IMR-90 (cell line): ENCODE data around the gene ODAD3. TPM values are rescaled to one million over a fixed set of nuclear protein-coding genes. Genes with fewer than 3 reads are reported as not detected.

Experiments used
- ATAC-seq: fragments of 200-7000 bp; cut with Tn5 transposase; 2 replicates; pipeline ENCODE4 v1.9.1; 2020; ENCODE audit warnings: low read depth, mild to moderate bottlenecking, moderate library complexity
- BruUV-seq: library from RNA; stranded (reverse); fragments of 400-500 nt; replicated peaks from 2 replicates; lab custom pipeline; 2021; lab: Mats Ljungman, UMichigan
- CTCF ChIA-PET: fragments of 300-600 bp; formaldehyde crosslinking; extraction: SDS; loops from one replicate; lab custom pipeline; 2021; ENCODE audit warnings: antibody characterized with exemption; lab: Yijun Ruan, JAX
- POLR2A ChIA-PET: fragments of 300-600 bp; sonication (Branson Sonifier 250); formaldehyde crosslinking; loops from one replicate; lab custom pipeline; 2022; ENCODE audit warnings: antibody characterized with exemption; ENCODE audit not compliant: unreplicated experiment; lab: Charles Lee
- DNase-seq: peaks from one replicate; pipeline ENCODE4 v3.0.0; 2013
- H2AFZ ChIP-seq: replicated peaks from 2 replicates; pipeline ENCODE3; 2013; ENCODE audit warnings: low read length, mild to moderate bottlenecking; ENCODE audit not compliant: poor library complexity
- H2AK5ac ChIP-seq: 2 replicates; pipeline ENCODE4 v1.6.1; 2013; ENCODE audit warnings: low read depth, low read length, inconsistent platforms
- H2AK9ac ChIP-seq: replicated peaks from 2 replicates; pipeline ENCODE3; 2013; ENCODE audit warnings: mild to moderate bottlenecking, low read depth, low read length, moderate library complexity; ENCODE audit not compliant: poor library complexity
- H2BK120ac ChIP-seq: 2 replicates; pipeline ENCODE4 v1.6.1; 2013; ENCODE audit warnings: low read depth, low read length, inconsistent platforms
- H2BK15ac ChIP-seq: 3 replicates; pipeline ENCODE4 v1.6.1; 2013; ENCODE audit warnings: low read depth, low read length, inconsistent platforms
- H2BK20ac ChIP-seq: 2 replicates; pipeline ENCODE4 v1.6.1; 2013; ENCODE audit warnings: low read depth, mild to moderate bottlenecking, inconsistent platforms, low read length, moderate library complexity
- H2BK5ac ChIP-seq: 2 replicates; pipeline ENCODE4 v1.6.1; 2013; ENCODE audit warnings: mild to moderate bottlenecking, low read depth, low read length, inconsistent platforms; ENCODE audit not compliant: poor library complexity, severe bottlenecking
- H3K14ac ChIP-seq: replicated peaks from 2 replicates; pipeline ENCODE4 v1.6.1; 2013; ENCODE audit warnings: low read depth, low read length, inconsistent platforms
- H3K18ac ChIP-seq: 2 replicates; pipeline ENCODE4 v1.6.1; 2013; ENCODE audit warnings: low read depth, low read length, control low read depth
- H3K23ac ChIP-seq: 2 replicates; pipeline ENCODE4 v1.6.1; 2013; ENCODE audit warnings: low read depth, low read length, inconsistent platforms
- H3K27ac ChIP-seq: 2 replicates; pipeline ENCODE4 v1.5.1; 2013; ENCODE audit warnings: mild to moderate bottlenecking, control low read depth, low read length; ENCODE audit not compliant: insufficient read depth
- H3K27me3 ChIP-seq: 2 replicates; pipeline ENCODE4 v1.6.1; 2013; ENCODE audit warnings: low read length; ENCODE audit not compliant: control insufficient read depth, insufficient read depth
- H3K36me3 ChIP-seq: 2 replicates; pipeline ENCODE4 v1.6.1; 2013; ENCODE audit warnings: low read length, mixed read lengths; ENCODE audit not compliant: control insufficient read depth, insufficient read depth
- H3K4ac ChIP-seq: 2 replicates; pipeline ENCODE4 v1.6.1; 2013; ENCODE audit warnings: low read depth, low read length, inconsistent platforms
- H3K4me1 ChIP-seq: 2 replicates; pipeline ENCODE4 v1.6.1; 2013; ENCODE audit warnings: low read length, mixed read lengths; ENCODE audit not compliant: control insufficient read depth, insufficient read depth
- H3K4me2 ChIP-seq: 2 replicates; pipeline ENCODE4 v1.6.1; 2013; ENCODE audit warnings: low read depth, mild to moderate bottlenecking, control low read depth, low read length, moderate library complexity
- H3K4me3 ChIP-seq: 2 replicates; pipeline ENCODE4 v1.5.1; 2013; ENCODE audit warnings: low read depth, mild to moderate bottlenecking, control low read depth, low read length, moderate library complexity; ENCODE audit not compliant: insufficient read depth
- H3K56ac ChIP-seq: 2 replicates; pipeline ENCODE4 v1.6.1; 2013; ENCODE audit warnings: low read length, inconsistent platforms; ENCODE audit not compliant: insufficient read depth; ENCODE audit errors: extremely low read depth
- H3K79me1 ChIP-seq, 2 experiments: 2 replicates each; pipeline ENCODE4 v1.6.1; 2013; ENCODE audit warnings: low read length in 2 of 2, inconsistent platforms in 1 of 2, low read depth in 1 of 2
- H3K9ac ChIP-seq: 2 replicates; pipeline ENCODE4 v1.6.1; 2013; ENCODE audit warnings: low read depth, low read length, control low read depth
- H3K9me1 ChIP-seq: 2 replicates; pipeline ENCODE4 v1.6.1; 2013; ENCODE audit warnings: low read length, inconsistent platforms; ENCODE audit not compliant: insufficient read depth
- H3K9me3 ChIP-seq: 2 replicates; pipeline ENCODE4 v1.6.1; 2013; ENCODE audit warnings: low read length; ENCODE audit not compliant: control insufficient read depth, insufficient read depth
- H4K20me1 ChIP-seq: 2 replicates; pipeline ENCODE4 v1.6.1; 2013; ENCODE audit warnings: low read length, inconsistent platforms; ENCODE audit not compliant: insufficient read depth
- H4K5ac ChIP-seq: 2 replicates; pipeline ENCODE4 v1.6.1; 2013; ENCODE audit warnings: mild to moderate bottlenecking, low read depth, low read length, control low read depth
- H4K8ac ChIP-seq, 2 experiments: 2 replicates each; pipeline ENCODE4 v1.6.1; 2013; ENCODE audit warnings: low read depth in 2 of 2, low read length in 2 of 2, control low read depth in 1 of 2, inconsistent platforms in 1 of 2
- H4K91ac ChIP-seq: 2 replicates; pipeline ENCODE4 v1.6.1; 2013; ENCODE audit warnings: low read depth, low read length, inconsistent platforms; ENCODE audit not compliant: insufficient read depth
- BHLHE40 ChIP-seq: fragments of 150-350 bp; IDR thresholded peaks from 2 replicates; pipeline ENCODE4 v1.6.1; 2016; ENCODE audit warnings: mild to moderate bottlenecking, low read depth, low read length
- CEBPB ChIP-seq: IDR thresholded peaks from 2 replicates; pipeline ENCODE4 v1.6.1; 2012; ENCODE audit warnings: low read depth, low read length, improper control_type of control experiment
- ELK1 ChIP-seq: fragments of 150-350 bp; IDR thresholded peaks from 2 replicates; pipeline ENCODE4 v1.6.1; 2016; ENCODE audit warnings: low read depth, mild to moderate bottlenecking, low read length, moderate library complexity, borderline replicate concordance
- FOS ChIP-seq: fragments of 150-350 bp; IDR thresholded peaks from 2 replicates; pipeline ENCODE4 v1.6.1; 2016; ENCODE audit warnings: low read depth, low read length
- MXI1 ChIP-seq: IDR thresholded peaks from 2 replicates; pipeline ENCODE4 v1.6.1; 2012; ENCODE audit warnings: low read depth, mild to moderate bottlenecking, low read length, moderate library complexity, borderline replicate concordance
- NFE2L2 ChIP-seq: fragments of 150-350 bp; IDR thresholded peaks from 2 replicates; pipeline ENCODE4 v1.6.1; 2016; ENCODE audit warnings: low read depth, mild to moderate bottlenecking, low read length
- POLR2A ChIP-seq: IDR thresholded peaks from 2 replicates; pipeline ENCODE4 v1.6.1; 2012; ENCODE audit warnings: mild to moderate bottlenecking, low read depth, low read length
- RAD21 ChIP-seq: IDR thresholded peaks from 2 replicates; pipeline ENCODE4 v1.6.1; 2012; ENCODE audit warnings: low read length, improper control_type of control experiment
- RCOR1 ChIP-seq: IDR thresholded peaks from 2 replicates; pipeline ENCODE4 v1.6.1; 2012; ENCODE audit warnings: mild to moderate bottlenecking, low read length, improper control_type of control experiment; ENCODE audit not compliant: insufficient replicate concordance
- RFX5 ChIP-seq: IDR thresholded peaks from 2 replicates; pipeline ENCODE4 v1.8.0; 2012; ENCODE audit warnings: low read depth, mild to moderate bottlenecking, low read length, moderate library complexity
- SMC3 ChIP-seq: fragments of 150-350 bp; IDR thresholded peaks from 2 replicates; pipeline ENCODE4 v1.6.1; 2016; ENCODE audit warnings: low read depth, mild to moderate bottlenecking, antibody characterized with exemption, low read length, moderate library complexity
- USF2 ChIP-seq: fragments of 150-350 bp; IDR thresholded peaks from 2 replicates; pipeline ENCODE4 v1.6.1; 2017; ENCODE audit warnings: mild to moderate bottlenecking, antibody characterized with exemption, low read length, low read depth
- WGBS, 2 experiments: methylation state at CpG; one replicate each; pipeline versions ENCODE4 v1.1.5 to v1.1.7; 2013; ENCODE audit warnings: missing lambda C conversion rate in 2 of 2; ENCODE audit not compliant: insufficient read length in 1 of 2; ENCODE audit errors: extremely low coverage in 2 of 2; 5-methylcytosine and 5-hydroxymethylcytosine counted together
- dilution Hi-C: fragments of 300-500 bp; cut with HindIII; formaldehyde crosslinking; loops from one replicate; pipeline ENCODE4 v1.14.3; 2018; ENCODE audit warnings: low sequenced_read_pairs; ENCODE audit not compliant: unreplicated experiment
- in situ Hi-C: fragments of 300-500 bp; cut with MboI; formaldehyde crosslinking; loops from 3 replicates; pipeline ENCODE4 v1.14.3; 2019; ENCODE audit warnings: low sequenced_read_pairs, inconsistent platforms, mixed read lengths
- intact Hi-C: fragments of 100-400 bp; cut with micrococcal nuclease; formaldehyde crosslinking; loops from 2 replicates; pipeline ENCODE4 v1.10.0; 2022
- polyA plus RNA-seq, 3 experiments: library from polyadenylated mRNA; depleted of rRNA; stranded (reverse); fragments of >200 nt; gene quantifications; 2 replicates each; pipeline ENCODE4 v1.2.3, GENCODE V29; 2012; ENCODE audit warnings: low replicate concordance in 1 of 3
- total RNA-seq: library from RNA; depleted of rRNA; stranded (reverse); fragments of >200 nt; gene quantifications from 2 replicates; pipeline ENCODE4 v1.2.3, GENCODE V29; 2012
- TF ChIP-seq, protein P1 (sequence below): conservative IDR thresholded peaks from 2 replicates; pipeline ENCODE4 v1.5.1; 2012; ENCODE audit warnings: mild to moderate bottlenecking, low read depth, low read length, improper control_type of control experiment

ODAD3 gene
- total and polyA plus RNA-seq, 2 of the 4 experiments (the other 2 are of a cell fraction): under 0.01 to 0.44 TPM

- no peak overlapping the region for H2BK15ac ChIP-seq
- no peak overlapping the region for H2BK20ac ChIP-seq
- H3K9me3 ChIP-seq: no peaks in the 10 kb centered on the region
- H4K91ac ChIP-seq: no peak overlapping the region
- CTCF ChIA-PET: no interaction called here
- TF ChIP-seq FOS (no peak), RCOR1 (no peak), NFE2L2 (no peak), RAD21 (no peak), RFX5 (no peak), SMC3 (no peak), USF2 (no peak), MXI1 (no peak), POLR2A (no peak), ELK1 (no peak), CEBPB (no peak), BHLHE40 (no peak)
- TF ChIP-seq, protein P1, sequence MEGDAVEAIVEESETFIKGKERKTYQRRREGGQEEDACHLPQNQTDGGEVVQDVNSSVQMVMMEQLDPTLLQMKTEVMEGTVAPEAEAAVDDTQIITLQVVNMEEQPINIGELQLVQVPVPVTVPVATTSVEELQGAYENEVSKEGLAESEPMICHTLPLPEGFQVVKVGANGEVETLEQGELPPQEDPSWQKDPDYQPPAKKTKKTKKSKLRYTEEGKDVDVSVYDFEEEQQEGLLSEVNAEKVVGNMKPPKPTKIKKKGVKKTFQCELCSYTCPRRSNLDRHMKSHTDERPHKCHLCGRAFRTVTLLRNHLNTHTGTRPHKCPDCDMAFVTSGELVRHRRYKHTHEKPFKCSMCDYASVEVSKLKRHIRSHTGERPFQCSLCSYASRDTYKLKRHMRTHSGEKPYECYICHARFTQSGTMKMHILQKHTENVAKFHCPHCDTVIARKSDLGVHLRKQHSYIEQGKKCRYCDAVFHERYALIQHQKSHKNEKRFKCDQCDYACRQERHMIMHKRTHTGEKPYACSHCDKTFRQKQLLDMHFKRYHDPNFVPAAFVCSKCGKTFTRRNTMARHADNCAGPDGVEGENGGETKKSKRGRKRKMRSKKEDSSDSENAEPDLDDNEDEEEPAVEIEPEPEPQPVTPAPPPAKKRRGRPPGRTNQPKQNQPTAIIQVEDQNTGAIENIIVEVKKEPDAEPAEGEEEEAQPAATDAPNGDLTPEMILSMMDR: no peak
- H3K9me1 ChIP-seq: peaks cover 9% of the 10 kb centered on the region
- H3K79me1 ChIP-seq: no peaks in the 10 kb centered on the region
- H3K27me3 ChIP-seq: no peaks in the 10 kb centered on the region
- dilution Hi-C loops: no loop called here
- no peak overlapping the region for H3K18ac ChIP-seq
- BruUV-seq: no TSS peak
- H3K4me2 ChIP-seq: no peak overlapping the region
- H3K14ac ChIP-seq: no peak overlapping the region
- peaks cover 8% of the 10 kb centered on the region; the same call in 1 of the 2 replicates for H4K20me1 ChIP-seq
- 0% methylated on average over 1 of the region's 8 CpGs; no CpG with 5 or more reads in 1 of the 2 experiments for WGBS, 2 experiments
- H3K4me3 ChIP-seq: no peak overlapping the region
- H3K4ac ChIP-seq: no peak overlapping the region
- no peak overlapping the region for H2AK5ac ChIP-seq
- no peak for DNase-seq
- H3K9ac ChIP-seq: no peak overlapping the region
- no peak overlapping the region for H4K8ac ChIP-seq
- ATAC-seq: no peak
- H3K23ac ChIP-seq: no peak overlapping the region
- H4K5ac ChIP-seq: no peak overlapping the region
- POLR2A ChIA-PET: no interaction called here
- H2BK120ac ChIP-seq: no peak overlapping the region
- intact Hi-C loops: no loop called here
- in situ Hi-C loops: no loop called here
- no peaks in the 10 kb centered on the region for H3K4me1 ChIP-seq
- H2BK5ac ChIP-seq: no peak overlapping the region
- H3K36me3 ChIP-seq: no peaks in the 10 kb centered on the region
- H3K27ac ChIP-seq: no peak overlapping the region
- no peak overlapping the region for H2AFZ ChIP-seq
- H3K56ac ChIP-seq: no peak overlapping the region
- no peak overlapping the region for H2AK9ac ChIP-seq
Measured at GRCh38 chr19:11465600-11465999, 30.7 kb upstream of the ODAD3 start.
